ENCODE results near the gene IRF8.
"Not testable (repeated sequence)": the region's sequence is repeated elsewhere in the genome, so short reads cannot be mapped to it uniquely, and the experiment has no call there.

Gene IRF8

GRCh38 chr16:85891033-85891775, 7.8 kb upstream of the IRF8 start:
- in situ Hi-C loops (cut with MboI; ENCODE audit: low sequenced_read_pairs): no loop called here

- in situ Hi-C loops (cut with MboI; ENCODE audit: low sequenced_read_pairs): no loop called here
Observed at GRCh38 chr16:85891776-85892166, 7.2 kb upstream of the IRF8 start.

GRCh38 chr16:85892760-85893159, 6.2 kb upstream of the IRF8 start:
- in situ Hi-C loops (cut with MboI; ENCODE audit: low sequenced_read_pairs): no loop called here

GRCh38 chr16:85894266-85894665, 4.7 kb upstream of the IRF8 start:
- in situ Hi-C loops (cut with MboI; ENCODE audit: low sequenced_read_pairs): no loop called here

GRCh38 chr16:85897382-85897781, 1.6 kb upstream of the IRF8 start:
- in situ Hi-C loops (cut with MboI; ENCODE audit: low sequenced_read_pairs): no loop called here

- in situ Hi-C loops (cut with MboI; ENCODE audit: low sequenced_read_pairs): no loop called here
Observed at GRCh38 chr16:85899444-85899843, 482 bp downstream of the IRF8 start.

GRCh38 chr16:85900027-85900792, 1.2 kb downstream of the IRF8 start:
- in situ Hi-C loops (cut with MboI; ENCODE audit: low sequenced_read_pairs): no loop called here

- in situ Hi-C loops (cut with MboI; ENCODE audit: low sequenced_read_pairs): no loop called here
Observed at GRCh38 chr16:85901110-85901509, 2.1 kb downstream of the IRF8 start.

- in situ Hi-C loops (cut with MboI; ENCODE audit: low sequenced_read_pairs): no loop called here
Observed at GRCh38 chr16:85901773-85902365, 2.9 kb downstream of the IRF8 start.

- in situ Hi-C loops (cut with MboI; ENCODE audit: low sequenced_read_pairs): no loop called here
Observed at GRCh38 chr16:85902366-85903155, 3.6 kb downstream of the IRF8 start.

- in situ Hi-C loops (cut with MboI; ENCODE audit: low sequenced_read_pairs): no loop called here
Observed at GRCh38 chr16:85903559-85903958, 4.6 kb downstream of the IRF8 start.

- in situ Hi-C loops (cut with MboI; ENCODE audit: low sequenced_read_pairs): no loop called here
Observed at GRCh38 chr16:85905110-85906095, 6.4 kb downstream of the IRF8 start.

- in situ Hi-C loops (cut with MboI; ENCODE audit: low sequenced_read_pairs): no loop called here
Observed at GRCh38 chr16:85906349-85906748, 7.4 kb downstream of the IRF8 start.

GRCh38 chr16:85907231-85907630, 8.3 kb downstream of the IRF8 start:
- in situ Hi-C loops (cut with MboI; ENCODE audit: low sequenced_read_pairs): not testable (repeated sequence)

- in situ Hi-C loops (cut with MboI; ENCODE audit: low sequenced_read_pairs): no loop called here
Observed at GRCh38 chr16:85908444-85908843, 9.5 kb downstream of the IRF8 start.

GRCh38 chr16:85908889-85909589, 10.1 kb downstream of the IRF8 start:
- in situ Hi-C loops (cut with MboI; ENCODE audit: low sequenced_read_pairs): no loop called here

- in situ Hi-C loops (cut with MboI; ENCODE audit: low sequenced_read_pairs): no loop called here
Observed at GRCh38 chr16:85909932-85910853, 11.2 kb downstream of the IRF8 start.

GRCh38 chr16:85910854-85911247, 11.9 kb downstream of the IRF8 start:
- in situ Hi-C loops (cut with MboI; ENCODE audit: low sequenced_read_pairs): no loop called here

All from HL-60/S4 treated with retinoic acid at 250 ng/mL for 4 days and 3 days (cell line).